Measurements from ENCODE around the gene PIK3C2B. TPM values are rescaled to one million over a fixed set of nuclear protein-coding genes. Genes with fewer than 3 reads are reported as not detected.
A peak's percentile ranks its signal among the peaks of the same experiment; 100 is the strongest.

Gene PIK3C2B
- polyA plus RNA-seq, 3 donors: 14.8 to 21.1 (median 19.6) TPM

GRCh38 chr1:204450461-204451257 lies 43.9 kb downstream of the PIK3C2B start:
- no peak for DNase-seq (ENCODE audit: extremely low read depth in 1 of 11, low read depth in 9 of 11, low spot score in 4 of 11)

- DNase-seq (ENCODE audit: extremely low read depth in 1 of 11, low read depth in 9 of 11, low spot score in 4 of 11): no peak
Measured at GRCh38 chr1:204449678-204450280, 44.8 kb downstream of the PIK3C2B start.

GRCh38 chr1:204448991-204449677 lies 45.5 kb downstream of the PIK3C2B start:
- DNase-seq (ENCODE audit: extremely low read depth in 1 of 11, low read depth in 9 of 11, low spot score in 4 of 11): no peak

- no peak for DNase-seq (ENCODE audit: extremely low read depth in 1 of 11, low read depth in 9 of 11, low spot score in 4 of 11)
Measured at GRCh38 chr1:204448344-204448964, 46.2 kb downstream of the PIK3C2B start.

- DNase-seq (ENCODE audit: extremely low read depth in 1 of 11, low read depth in 9 of 11, low spot score in 4 of 11): no peak
Measured at GRCh38 chr1:204447736-204448135, 46.9 kb downstream of the PIK3C2B start.

GRCh38 chr1:204447190-204447589 lies 47.4 kb downstream of the PIK3C2B start:
- DNase-seq (ENCODE audit: extremely low read depth in 1 of 11, low read depth in 9 of 11, low spot score in 4 of 11): no peak

GRCh38 chr1:204446413-204447111 lies 48.0 kb downstream of the PIK3C2B start:
- DNase-seq (ENCODE audit: extremely low read depth in 1 of 11, low read depth in 9 of 11, low spot score in 4 of 11): peak; percentile 35 to 82 (median 69)

- no peak for DNase-seq (ENCODE audit: extremely low read depth in 1 of 11, low read depth in 9 of 11, low spot score in 4 of 11)
Measured at GRCh38 chr1:204445860-204446412, 48.7 kb downstream of the PIK3C2B start.

Other genes starting within 250 kb of the PIK3C2B start
- gene PLEKHA6, start 134.9 kb downstream of the PIK3C2B start, polyA plus RNA-seq (ENCODE audit: insufficient read length in 3 of 3): 10 to 100 TPM; 41.1 to 56.4 (median 48.0) TPM
- gene PPP1R15B, start 83.0 kb downstream of the PIK3C2B start, polyA plus RNA-seq (ENCODE audit: insufficient read length in 3 of 3): 10 to 100 TPM; 37.6 to 45.6 (median 40.5) TPM
- gene MDM4, start 21.6 kb upstream of the PIK3C2B start, polyA plus RNA-seq (ENCODE audit: insufficient read length in 3 of 3): 10 to 100 TPM; 27.2 to 66.0 (median 33.5) TPM
- 10 to 100 TPM; 10.8 to 14.2 (median 13.4) TPM for gene LRRN2, start 190.9 kb upstream of the PIK3C2B start, polyA plus RNA-seq (ENCODE audit: insufficient read length in 3 of 3)

Measured in renal cortex interstitium (tissue), 11 donors.